Neural progenitor cell (in vitro differentiated cells): ENCODE results near the gene NLRP9.
"Not testable (repeated sequence)": the region's sequence is repeated elsewhere in the genome, so short reads cannot be mapped to it uniquely, and the experiment has no call there.

Experiments used
- EZH2 ChIP-seq: fragments of 200-600 bp; sonication (generic); IDR thresholded peaks from 2 replicates; pipeline ENCODE4 v1.6.1; 2017; ENCODE audit warnings: antibody characterized with exemption, mild to moderate bottlenecking, moderate library complexity
- EZH2phosphoT487 ChIP-seq: fragments of 200-600 bp; sonication (generic); IDR thresholded peaks from 2 replicates; pipeline ENCODE4 v1.6.1; 2017; ENCODE audit warnings: antibody characterized with exemption
- TF ChIP-seq, protein P1 (sequence below): fragments of 200-600 bp; sonication (generic); IDR thresholded peaks from 2 replicates; pipeline ENCODE4 v1.5.1; 2017; ENCODE audit warnings: antibody characterized with exemption, mild to moderate bottlenecking

- not testable (repeated sequence) for TF ChIP-seq EZH2, EZH2phosphoT487
- TF ChIP-seq, protein P1, sequence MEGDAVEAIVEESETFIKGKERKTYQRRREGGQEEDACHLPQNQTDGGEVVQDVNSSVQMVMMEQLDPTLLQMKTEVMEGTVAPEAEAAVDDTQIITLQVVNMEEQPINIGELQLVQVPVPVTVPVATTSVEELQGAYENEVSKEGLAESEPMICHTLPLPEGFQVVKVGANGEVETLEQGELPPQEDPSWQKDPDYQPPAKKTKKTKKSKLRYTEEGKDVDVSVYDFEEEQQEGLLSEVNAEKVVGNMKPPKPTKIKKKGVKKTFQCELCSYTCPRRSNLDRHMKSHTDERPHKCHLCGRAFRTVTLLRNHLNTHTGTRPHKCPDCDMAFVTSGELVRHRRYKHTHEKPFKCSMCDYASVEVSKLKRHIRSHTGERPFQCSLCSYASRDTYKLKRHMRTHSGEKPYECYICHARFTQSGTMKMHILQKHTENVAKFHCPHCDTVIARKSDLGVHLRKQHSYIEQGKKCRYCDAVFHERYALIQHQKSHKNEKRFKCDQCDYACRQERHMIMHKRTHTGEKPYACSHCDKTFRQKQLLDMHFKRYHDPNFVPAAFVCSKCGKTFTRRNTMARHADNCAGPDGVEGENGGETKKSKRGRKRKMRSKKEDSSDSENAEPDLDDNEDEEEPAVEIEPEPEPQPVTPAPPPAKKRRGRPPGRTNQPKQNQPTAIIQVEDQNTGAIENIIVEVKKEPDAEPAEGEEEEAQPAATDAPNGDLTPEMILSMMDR = not testable (repeated sequence)
Observed at GRCh38 chr19:55758797-55759196, 20.6 kb upstream of the NLRP9 start, which contains the start of gene RFPL4A.
